Stimulated activated naive B cell treated with anti-CD40 and anti-IgM and Interleukin-4, amounts not matched to agents 10 μg/mL and 1 μg/mL and 100 μg/mL, for 72 hours (primary cell): ENCODE data around the gene SDHA.
A peak's percentile ranks its signal among the peaks of the same experiment; 100 is the strongest.
"Not testable (repeated sequence)": the region's sequence is repeated elsewhere in the genome, so short reads cannot be mapped to it uniquely, and the experiment has no call there.

ENCODE experiments used
- ATAC-seq, 2 donors: fragments of 150-1000 bp; cut with Tn5 transposase; replicated peaks; 2 replicates each; pipeline ENCODE4 v1.10.0; 2021; ENCODE audit warnings: moderate library complexity in 1 of 2
- DNase-seq: peaks from one replicate; pipeline ENCODE4 v3.0.0; 2021
- H3K27ac Mint-ChIP-seq: one replicate; pipeline ENCODE4 v1.8.0; 2022; ENCODE audit warnings: mild to moderate bottlenecking, mixed read lengths
- H3K27me3 Mint-ChIP-seq, 2 donors: one replicate each; pipeline ENCODE4 v1.8.0; 2022; ENCODE audit warnings: mixed read lengths in 2 of 2
- H3K36me3 Mint-ChIP-seq, 2 donors: one replicate each; pipeline ENCODE4 v1.8.0; 2022; ENCODE audit warnings: mixed read lengths in 2 of 2, mild to moderate bottlenecking in 1 of 2
- H3K4me1 Mint-ChIP-seq, 2 donors: one replicate each; pipeline ENCODE4 v1.8.0; 2022; ENCODE audit warnings: mixed read lengths in 2 of 2, mild to moderate bottlenecking in 1 of 2
- H3K4me3 Mint-ChIP-seq, 2 donors: one replicate each; pipeline ENCODE4 v1.8.0; 2022; ENCODE audit warnings: mild to moderate bottlenecking in 2 of 2, mixed read lengths in 2 of 2, moderate library complexity in 1 of 2
- H3K9me3 Mint-ChIP-seq, 2 donors: one replicate each; pipeline ENCODE4 v1.8.0; 2022; ENCODE audit warnings: mixed read lengths in 2 of 2, mild to moderate bottlenecking in 1 of 2

The SDHA gene

GRCh38 chr5:217494-218456 is at the start of gene SDHA, which contains the start of gene CCDC127:
SDHA (plus strand) TSS chr5:218320; CDS start chr5:218356, 36 bp downstream.
CCDC127 (minus strand) TSS chr5:218153; CDS start chr5:216849, 1,304 bp downstream.
- H3K27ac Mint-ChIP-seq = peak within 1 kb of the TSS; percentile 90
- H3K36me3 Mint-ChIP-seq = peaks cover 6 to 26% of the 10 kb centered on the region in 2 donors
- H3K9me3 Mint-ChIP-seq, H3K27me3 Mint-ChIP-seq: not testable (repeated sequence)
- peak; percentile 85 to 88 for ATAC-seq
- peak; percentile 97 for DNase-seq
- peak within 1 kb of the TSS; percentile 91 to 94 for H3K4me3 Mint-ChIP-seq
- peaks cover 28 to 71% of the 10 kb centered on the region in 2 donors for H3K4me1 Mint-ChIP-seq

DNA sequence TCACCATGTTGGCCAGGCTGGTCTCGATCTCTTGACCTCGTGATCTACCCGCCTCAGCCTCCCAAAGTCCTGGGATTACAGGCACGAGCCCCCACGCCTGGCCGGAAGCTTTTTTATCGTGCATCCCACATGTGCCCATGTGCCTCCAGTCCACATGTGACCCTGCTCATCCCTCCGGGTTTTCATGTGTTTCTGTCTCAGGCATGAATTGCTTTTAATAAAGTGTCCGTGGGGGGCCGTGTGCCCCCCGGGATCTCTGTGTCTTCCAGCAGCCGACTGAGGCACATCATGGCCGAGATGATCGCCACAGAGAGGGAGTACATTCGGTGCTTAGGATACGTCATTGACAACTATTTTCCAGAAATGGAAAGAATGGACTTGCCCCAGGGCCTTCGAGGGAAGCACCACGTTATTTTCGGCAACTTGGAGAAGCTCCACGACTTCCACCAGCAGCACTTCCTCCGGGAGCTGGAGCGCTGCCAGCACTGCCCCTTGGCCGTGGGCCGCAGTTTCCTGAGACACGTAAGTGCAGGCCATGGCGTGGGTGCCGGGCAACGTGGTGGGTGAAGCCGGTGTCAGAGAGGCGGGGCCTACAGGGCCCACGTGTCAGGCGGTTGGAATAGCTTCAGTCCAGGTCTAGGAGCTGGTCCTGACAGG is 48.9 kb upstream of the SDHA start:
- ATAC-seq (no peak), DNase-seq (no peak)
- H3K36me3 Mint-ChIP-seq = no peaks in the 10 kb centered on the region

DNA sequence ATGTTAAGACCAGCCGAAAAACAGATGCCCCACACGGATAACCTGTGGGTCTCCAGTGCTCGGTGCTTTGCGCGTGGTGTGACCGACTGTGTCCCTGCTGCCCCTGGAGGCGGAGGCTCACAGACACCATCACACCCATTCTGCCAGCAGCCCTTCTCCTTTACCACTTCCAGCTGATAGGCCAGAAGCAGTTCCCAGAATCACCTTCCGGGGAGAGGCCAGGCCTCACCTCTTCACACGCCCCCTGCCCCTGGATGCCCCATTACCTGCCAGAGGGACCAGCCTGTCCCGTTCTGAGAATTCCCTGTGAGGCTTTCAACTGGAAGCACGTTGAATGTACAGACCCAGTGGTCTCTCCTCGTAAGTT is 48.4 kb upstream of the SDHA start:
- Mint-ChIP-seq H3K27me3 (peaks cover 0 to 9% of the 10 kb centered on the region in 2 donors), H3K4me3 (no peak overlapping the region), H3K36me3 (no peaks in the 10 kb centered on the region), H3K27ac (no peak overlapping the region), H3K9me3 (peaks cover 0 to 2% of the 10 kb centered on the region in 2 donors), H3K4me1 (no peaks in the 10 kb centered on the region)
- ATAC-seq (no peak), DNase-seq (no peak)

More for the DNA sequence above, 48.9 kb upstream of the SDHA start:
- H3K4me1 Mint-ChIP-seq = no peaks in the 10 kb centered on the region
- H3K4me3 Mint-ChIP-seq = no peak overlapping the region
- H3K27ac Mint-ChIP-seq = no peak overlapping the region
- H3K9me3 Mint-ChIP-seq = peaks cover 0 to 4% of the 10 kb centered on the region in 2 donors
- peaks cover 0 to 9% of the 10 kb centered on the region in 2 donors for H3K27me3 Mint-ChIP-seq

DNA sequence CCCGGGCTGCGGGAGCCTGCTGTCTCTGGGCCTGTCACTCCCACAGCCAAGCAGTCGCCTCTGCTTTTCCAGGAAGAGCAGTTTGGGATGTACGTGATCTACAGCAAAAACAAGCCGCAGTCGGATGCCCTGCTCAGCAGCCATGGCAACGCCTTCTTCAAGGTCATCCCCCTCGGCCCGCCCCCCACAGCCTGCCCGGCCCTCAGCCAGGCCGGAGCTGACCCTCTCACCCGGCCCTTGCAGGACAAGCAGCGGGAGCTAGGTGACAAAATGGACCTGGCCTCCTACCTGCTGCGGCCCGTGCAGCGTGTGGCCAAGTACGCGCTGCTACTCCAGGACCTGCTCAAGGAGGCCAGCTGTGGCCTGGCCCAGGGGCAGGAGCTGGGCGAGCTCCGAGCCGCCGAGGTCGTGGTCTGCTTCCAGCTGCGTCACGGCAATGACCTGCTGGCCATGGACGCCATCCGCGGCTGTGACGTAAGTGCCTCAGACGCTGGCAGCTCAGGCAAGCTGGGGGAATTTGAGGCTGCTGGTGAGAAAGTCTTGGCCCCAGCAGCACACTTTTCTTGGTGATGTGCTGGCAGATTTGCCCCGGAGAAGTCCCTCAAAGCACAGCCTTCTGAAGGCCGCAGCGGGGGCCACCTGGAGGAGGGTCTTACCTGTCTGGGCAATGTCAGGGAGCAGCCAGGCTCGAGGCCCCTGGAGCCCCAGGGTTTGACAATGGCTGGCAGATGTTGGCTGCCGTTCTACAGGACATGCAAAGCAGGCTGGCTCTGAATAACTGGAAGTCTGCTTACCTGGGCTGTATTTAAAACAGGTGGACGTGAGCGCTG is 46.9 kb upstream of the SDHA start:
- Mint-ChIP-seq H3K9me3 (peaks cover 0 to 2% of the 10 kb centered on the region in 2 donors), H3K27me3 (peaks cover 0 to 13% of the 10 kb centered on the region in 2 donors), H3K27ac (no peak overlapping the region), H3K36me3 (no peaks in the 10 kb centered on the region), H3K4me1 (peaks cover 0 to 2% of the 10 kb centered on the region in 2 donors), H3K4me3 (no peak overlapping the region)
- no peak for ATAC-seq
- no peak for DNase-seq

DNA sequence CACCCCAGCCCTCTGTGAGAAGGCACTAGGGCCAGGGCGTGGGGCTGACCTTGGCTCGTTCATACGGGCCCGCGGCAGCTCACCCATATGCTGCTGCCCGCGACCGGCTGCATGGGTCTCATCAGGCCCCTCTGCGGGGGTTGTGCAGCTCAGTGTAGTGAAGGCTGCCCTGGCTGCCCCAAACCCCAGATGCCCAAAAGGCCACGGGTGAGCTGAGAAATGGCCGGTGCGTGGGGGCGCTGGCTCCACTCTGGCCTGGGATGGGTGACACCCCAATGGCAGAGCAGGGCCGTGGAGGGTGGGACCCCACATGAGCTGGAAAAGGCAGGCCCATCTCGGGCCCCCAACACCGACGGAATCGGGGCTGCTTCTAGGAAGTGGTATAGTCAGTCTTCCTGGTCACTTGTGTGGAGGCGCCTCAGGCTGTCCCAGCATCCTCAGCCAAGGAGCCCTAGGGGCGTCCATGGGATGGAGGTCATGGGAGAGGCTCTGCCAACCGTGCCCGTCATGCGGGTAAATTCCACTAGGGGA is 46.3 kb upstream of the SDHA start:
- Mint-ChIP-seq H3K9me3 (no peaks in the 10 kb centered on the region), H3K27ac (no peak overlapping the region), H3K27me3 (peaks cover 0 to 13% of the 10 kb centered on the region in 2 donors), H3K36me3 (no peaks in the 10 kb centered on the region), H3K4me1 (peaks cover 0 to 2% of the 10 kb centered on the region in 2 donors), H3K4me3 (no peak overlapping the region)
- DNase-seq = no peak
- no peak for ATAC-seq

GRCh38 chr5:172421-172820 is 45.7 kb upstream of the SDHA start:
- H3K36me3 Mint-ChIP-seq = no peaks in the 10 kb centered on the region
- no peak for DNase-seq
- H3K4me3 Mint-ChIP-seq = no peak overlapping the region
- no peak for ATAC-seq
- H3K27me3 Mint-ChIP-seq = peaks cover 0 to 13% of the 10 kb centered on the region in 2 donors
- no peaks in the 10 kb centered on the region for H3K9me3 Mint-ChIP-seq
- no peak overlapping the region for H3K27ac Mint-ChIP-seq
- peaks cover 0 to 2% of the 10 kb centered on the region in 2 donors for H3K4me1 Mint-ChIP-seq

DNA sequence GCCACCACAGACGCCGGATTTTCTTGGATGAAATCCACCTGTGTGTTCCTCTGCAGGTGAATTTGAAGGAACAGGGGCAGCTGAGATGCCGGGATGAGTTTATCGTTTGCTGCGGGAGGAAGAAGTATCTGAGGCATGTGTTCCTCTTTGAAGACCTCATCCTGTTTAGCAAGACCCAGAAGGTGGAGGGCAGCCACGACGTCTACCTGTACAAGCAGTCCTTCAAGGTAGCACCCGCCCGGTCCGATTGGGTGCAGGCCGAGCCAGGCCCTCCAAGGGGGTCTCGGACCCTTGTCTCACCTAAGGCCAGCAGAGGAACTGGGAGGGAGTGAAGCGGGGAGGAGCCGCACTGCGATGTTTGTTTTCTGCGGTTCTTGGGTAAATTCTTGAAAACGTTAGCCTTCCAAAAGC is 45.3 kb upstream of the SDHA start:
- ATAC-seq (no peak), DNase-seq (no peak)
- H3K36me3 Mint-ChIP-seq = no peaks in the 10 kb centered on the region
- no peaks in the 10 kb centered on the region for H3K9me3 Mint-ChIP-seq
- H3K27ac Mint-ChIP-seq = no peak overlapping the region
- peaks cover 0 to 2% of the 10 kb centered on the region in 2 donors for H3K4me1 Mint-ChIP-seq
- peaks cover 0 to 13% of the 10 kb centered on the region in 2 donors for H3K27me3 Mint-ChIP-seq
- H3K4me3 Mint-ChIP-seq = no peak overlapping the region

DNA sequence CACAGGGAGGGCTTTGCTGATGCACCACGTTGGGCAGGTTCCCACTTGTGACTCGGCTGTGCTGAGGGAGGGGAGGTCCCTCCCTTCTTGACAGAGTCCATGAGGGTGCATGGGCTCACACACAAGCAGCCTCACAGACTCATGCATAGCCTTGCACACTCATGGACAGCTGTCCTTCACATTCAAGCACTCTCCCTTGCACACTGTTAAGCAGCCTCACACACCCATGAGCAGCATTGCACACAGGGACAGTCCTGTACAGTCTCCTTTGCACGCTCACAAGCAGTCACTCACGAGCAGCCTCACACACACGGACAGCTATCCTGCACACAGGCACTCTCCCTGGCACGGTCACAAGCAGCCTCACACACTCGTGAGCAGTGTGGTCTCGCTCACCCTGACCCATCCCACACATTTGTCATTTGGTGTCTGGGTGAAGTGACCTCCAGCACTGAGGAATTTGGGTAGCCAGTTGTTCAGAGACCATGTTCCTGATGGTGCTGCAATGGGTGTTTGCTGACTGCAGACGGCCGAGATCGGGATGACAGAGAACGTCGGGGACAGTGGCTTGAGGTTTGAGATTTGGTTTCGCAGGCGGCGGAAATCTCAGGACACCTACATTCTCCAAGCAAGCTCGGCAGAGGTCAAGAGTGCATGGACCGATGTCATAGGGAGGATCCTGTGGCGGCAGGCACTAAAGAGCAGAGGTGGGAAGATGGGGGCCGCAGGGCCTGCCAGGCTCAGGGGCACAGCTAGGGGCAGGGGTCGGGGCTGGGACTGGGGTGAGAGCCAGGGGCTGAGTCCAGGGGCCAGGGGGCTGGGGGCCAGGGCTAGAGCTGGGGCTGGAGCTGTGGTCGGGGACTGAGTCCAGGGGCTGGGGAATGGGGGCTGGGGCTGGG is 44.5 kb upstream of the SDHA start:
- ATAC-seq (no peak), DNase-seq (no peak)
- Mint-ChIP-seq H3K9me3 (no peaks in the 10 kb centered on the region), H3K27ac (no peak overlapping the region), H3K4me3 (no peak overlapping the region), H3K27me3 (peaks cover 0 to 13% of the 10 kb centered on the region in 2 donors), H3K36me3 (no peaks in the 10 kb centered on the region), H3K4me1 (peaks cover 0 to 2% of the 10 kb centered on the region in 2 donors)

DNA sequence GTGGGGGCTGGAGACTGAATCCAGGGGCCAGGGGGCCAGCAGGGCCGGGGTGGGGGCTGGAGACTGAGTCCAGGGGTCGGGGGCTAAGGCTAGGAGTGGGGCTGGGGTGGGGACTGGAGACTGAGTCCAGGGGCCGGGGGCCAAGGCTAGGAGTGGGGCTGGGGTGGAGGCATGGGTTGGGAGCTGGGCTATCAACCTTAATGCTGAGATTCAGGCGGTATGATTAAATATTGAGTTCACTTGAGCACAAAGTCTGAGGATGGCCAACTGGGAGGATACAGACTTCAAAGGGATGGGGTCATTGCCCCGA is 43.9 kb upstream of the SDHA start:
- H3K4me1 Mint-ChIP-seq = peaks cover 0 to 2% of the 10 kb centered on the region in 2 donors
- no peak overlapping the region for H3K4me3 Mint-ChIP-seq
- H3K27me3 Mint-ChIP-seq = peaks cover 0 to 13% of the 10 kb centered on the region in 2 donors
- DNase-seq (no peak), ATAC-seq (no peak)
- no peaks in the 10 kb centered on the region for H3K9me3 Mint-ChIP-seq
- no peak overlapping the region for H3K27ac Mint-ChIP-seq
- no peaks in the 10 kb centered on the region for H3K36me3 Mint-ChIP-seq

- peaks cover 0 to 13% of the 10 kb centered on the region in 2 donors for H3K27me3 Mint-ChIP-seq
- H3K9me3 Mint-ChIP-seq = no peaks in the 10 kb centered on the region
- H3K4me3 Mint-ChIP-seq = no peak overlapping the region
- H3K4me1 Mint-ChIP-seq = peaks cover 0 to 2% of the 10 kb centered on the region in 2 donors
- no peak for ATAC-seq
- DNase-seq = no peak
- no peak overlapping the region for H3K27ac Mint-ChIP-seq
- H3K36me3 Mint-ChIP-seq = no peaks in the 10 kb centered on the region
Observed at GRCh38 chr5:174876-175465, 43.1 kb upstream of the SDHA start.

DNA sequence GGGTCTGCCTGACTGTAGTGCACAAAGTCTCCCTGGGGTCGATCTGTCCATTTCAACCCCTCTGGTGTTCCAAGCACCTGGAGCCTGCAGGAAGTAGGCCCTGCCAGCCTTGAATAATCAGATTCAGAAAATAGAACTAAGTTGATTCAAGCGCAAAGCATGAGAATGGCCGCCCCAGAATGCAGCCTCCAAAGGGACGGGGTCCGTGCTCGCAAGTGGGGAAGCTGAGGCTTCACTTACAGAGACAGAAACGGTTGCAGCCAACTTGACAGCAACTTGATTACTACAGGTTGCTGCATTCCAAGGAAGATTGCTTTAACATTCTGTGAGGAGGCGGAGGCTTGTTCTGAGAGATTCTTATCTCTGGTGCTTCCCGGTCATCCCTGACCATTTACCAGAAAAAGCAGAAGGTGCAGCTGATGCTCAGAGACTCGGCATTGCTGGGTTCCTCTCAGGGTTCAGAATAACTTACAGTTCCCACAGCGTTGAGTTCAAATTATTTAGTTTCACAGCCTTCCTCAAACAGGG is 41.8 kb upstream of the SDHA start:
- H3K4me1 Mint-ChIP-seq = peaks cover 0 to 2% of the 10 kb centered on the region in 2 donors
- DNase-seq (no peak), ATAC-seq (no peak)
- H3K36me3 Mint-ChIP-seq = no peaks in the 10 kb centered on the region
- H3K9me3 Mint-ChIP-seq = no peaks in the 10 kb centered on the region
- no peak overlapping the region for H3K4me3 Mint-ChIP-seq
- peaks cover 0 to 13% of the 10 kb centered on the region in 2 donors for H3K27me3 Mint-ChIP-seq
- no peak overlapping the region for H3K27ac Mint-ChIP-seq

DNA sequence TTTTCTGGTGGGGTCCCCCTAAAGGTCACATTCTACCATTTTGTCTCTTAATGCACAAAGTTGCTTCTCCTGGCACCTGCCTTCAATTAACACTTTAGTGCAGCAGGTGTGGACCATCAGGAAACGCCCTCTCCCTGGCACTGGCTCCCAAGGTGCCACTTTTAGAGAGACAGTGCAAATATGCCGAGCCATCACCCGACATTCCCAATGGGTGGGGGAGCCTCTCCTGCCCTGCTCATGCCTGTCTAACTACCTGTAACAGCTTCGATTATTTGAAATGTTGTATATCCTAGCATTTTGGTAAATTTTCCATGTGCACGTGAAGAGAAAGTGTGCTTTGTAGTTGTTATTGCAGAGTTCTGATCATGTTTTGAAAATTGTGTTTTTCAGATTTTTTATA is 40.0 kb upstream of the SDHA start:
- Mint-ChIP-seq H3K9me3 (no peaks in the 10 kb centered on the region), H3K4me3 (no peak overlapping the region), H3K27ac (no peak overlapping the region), H3K4me1 (peaks cover 0 to 2% of the 10 kb centered on the region in 2 donors), H3K36me3 (no peaks in the 10 kb centered on the region), H3K27me3 (peaks cover 0 to 9% of the 10 kb centered on the region in 2 donors)
- no peak for ATAC-seq
- DNase-seq = no peak

- H3K27ac Mint-ChIP-seq = no peak overlapping the region
- H3K27me3 Mint-ChIP-seq = peaks cover 0 to 4% of the 10 kb centered on the region in 2 donors
- no peaks in the 10 kb centered on the region for H3K9me3 Mint-ChIP-seq
- no peak overlapping the region for H3K4me3 Mint-ChIP-seq
- DNase-seq = no peak
- no peaks in the 10 kb centered on the region for H3K36me3 Mint-ChIP-seq
- ATAC-seq = no peak
- peaks cover 0 to 2% of the 10 kb centered on the region in 2 donors for H3K4me1 Mint-ChIP-seq
Observed at GRCh38 chr5:179401-179800, 38.7 kb upstream of the SDHA start.
